HepG2 (cell line): Measurements from ENCODE around the gene TMC4. TPM values are rescaled to one million over a fixed set of nuclear protein-coding genes. Genes with fewer than 3 reads are reported as not detected.

Experiments used
- ATM ChIP-seq: fragments of 450-650 bp; IDR thresholded peaks from 2 replicates; pipeline ENCODE4 v1.7.1; 2017; ENCODE audit warnings: mild to moderate bottlenecking, borderline replicate concordance
- CBX1 ChIP-seq: IDR thresholded peaks from one replicate; pipeline ENCODE4 v1.6.1; 2016; ENCODE audit warnings: antibody characterized with exemption, low read depth
- CREM ChIP-seq, 2 experiments: sonication (generic) in 1 of 2; formaldehyde crosslinking in 1 of 2; IDR thresholded peaks; 2 replicates each; pipeline versions ENCODE4 v1.4.0 to v1.6.1; 2016 to 2020; ENCODE audit warnings: antibody characterized with exemption in 1 of 2, mild to moderate bottlenecking in 1 of 2, missing genetic modification reagents in 1 of 2
- FLYWCH1 ChIP-seq: sonication (generic); formaldehyde crosslinking; IDR thresholded peaks from 2 replicates; pipeline ENCODE4 v1.8.1; 2023; ENCODE audit warnings: mild to moderate bottlenecking, missing genetic modification reagents
- IKZF5 ChIP-seq: IDR thresholded peaks from 2 replicates; pipeline ENCODE4 v1.6.1; 2018; ENCODE audit warnings: missing genetic modification reagents, mild to moderate bottlenecking, missing compliant biosample characterization
- MTA3 ChIP-seq: sonication (generic); formaldehyde crosslinking; IDR thresholded peaks from 2 replicates; pipeline ENCODE4 v1.4.0; 2020; ENCODE audit warnings: missing genetic modification reagents
- NFKBIZ ChIP-seq: IDR thresholded peaks from 2 replicates; pipeline ENCODE4 v1.6.1; 2018; ENCODE audit warnings: missing genetic modification reagents, missing compliant biosample characterization
- NRL ChIP-seq: sonication (generic); formaldehyde crosslinking; IDR thresholded peaks from 2 replicates; pipeline ENCODE4 v1.5.0; 2020; ENCODE audit warnings: missing genetic modification reagents, mild to moderate bottlenecking, moderate library complexity, borderline replicate concordance
- PAWR ChIP-seq: sonication (generic); formaldehyde crosslinking; IDR thresholded peaks from 2 replicates; pipeline ENCODE4 v1.4.0; 2020; ENCODE audit warnings: missing genetic modification reagents, mild to moderate bottlenecking, borderline replicate concordance
- PPARG ChIP-seq: conservative IDR thresholded peaks from 2 replicates; pipeline ENCODE4 v1.6.1; 2016; ENCODE audit warnings: missing biosample characterization, missing genetic modification reagents
- SAFB2 ChIP-seq: sonication (generic); formaldehyde crosslinking; IDR thresholded peaks from 2 replicates; pipeline ENCODE4 v1.5.1; 2020; ENCODE audit warnings: missing genetic modification reagents, low read depth, mild to moderate bottlenecking, borderline replicate concordance
- SMYD3 ChIP-seq: sonication (generic); formaldehyde crosslinking; IDR thresholded peaks from 2 replicates; pipeline ENCODE4 v1.8.1; 2023; ENCODE audit warnings: mild to moderate bottlenecking, missing genetic modification reagents
- TMF1 ChIP-seq: sonication (generic); formaldehyde crosslinking; IDR thresholded peaks from 2 replicates; pipeline ENCODE4 v1.8.1; 2022; ENCODE audit warnings: low read depth, missing genetic modification reagents
- ZFP36 ChIP-seq: fragments of 150-350 bp; IDR thresholded peaks from 2 replicates; pipeline ENCODE4 v1.6.1; 2018; ENCODE audit warnings: borderline replicate concordance, low read length, low read depth; ENCODE audit not compliant: partially characterized antibody
- ZNF484 ChIP-seq: sonication (generic); formaldehyde crosslinking; IDR thresholded peaks from 2 replicates; pipeline ENCODE4 v1.5.1; 2020; ENCODE audit warnings: mild to moderate bottlenecking, low read depth, missing genetic modification reagents, borderline replicate concordance
- ZNF589 ChIP-seq: sonication (generic); formaldehyde crosslinking; conservative IDR thresholded peaks from 2 replicates; pipeline ENCODE4 v1.8.0; 2022; ENCODE audit warnings: mild to moderate bottlenecking, moderate library complexity, missing genetic modification reagents
- ZNF644 ChIP-seq: IDR thresholded peaks from 2 replicates; pipeline ENCODE4 v1.6.1; 2016; ENCODE audit warnings: low read depth
- ZNF724P ChIP-seq: sonication (generic); formaldehyde crosslinking; IDR thresholded peaks from 2 replicates; pipeline ENCODE4 v1.8.0; 2022; ENCODE audit warnings: missing genetic modification reagents, borderline replicate concordance
- ZNF75D ChIP-seq: sonication (generic); formaldehyde crosslinking; IDR thresholded peaks from 2 replicates; pipeline ENCODE4 v1.8.1; 2023; ENCODE audit warnings: missing genetic modification reagents, mild to moderate bottlenecking, borderline replicate concordance
- ZNF790 ChIP-seq: sonication (generic); formaldehyde crosslinking; IDR thresholded peaks from 2 replicates; pipeline ENCODE4 v1.8.0; 2022; ENCODE audit warnings: missing genetic modification reagents, mild to moderate bottlenecking, borderline replicate concordance
- polyA plus RNA-seq, 8 experiments: library from polyadenylated mRNA; depleted of rRNA in 3 of 8; stranded (reverse) in 7 of 8; unstranded in 1 of 8; fragments of >200 nt; fragmentation: Illumina TruSeq in 4 of 8; extraction: Trizol in 4 of 8; gene quantifications; 2 replicates each; pipeline versions ENCODE4 v1.2.1 to v1.2.3, GENCODE V29; 2011 to 2016; ENCODE audit warnings: low read depth in 4 of 8, missing spikeins in 1 of 8, mixed read lengths in 1 of 8; ENCODE audit not compliant: insufficient read depth in 1 of 8
- total RNA-seq, 5 experiments: library from RNA; depleted of rRNA; stranded (reverse); fragments of >200 nt; fragmentation: Illumina TruSeq; extraction: Trizol; gene quantifications; 2 replicates each; pipeline ENCODE4 v1.2.3, GENCODE V29; 2016; ENCODE audit warnings: low read depth in 1 of 5
- TF ChIP-seq, protein P1 (sequence below): sonication (generic); formaldehyde crosslinking; IDR thresholded peaks from 2 replicates; pipeline ENCODE4 v1.5.0; 2020; ENCODE audit warnings: missing genetic modification reagents
- TF ChIP-seq, protein P2 (sequence below): sonication (generic); formaldehyde crosslinking; IDR thresholded peaks from 2 replicates; pipeline ENCODE4 v1.5.1; 2020; ENCODE audit warnings: missing genetic modification reagents, mild to moderate bottlenecking, borderline replicate concordance
- TF ChIP-seq, protein P3 (sequence below): sonication (generic); IDR thresholded peaks from 2 replicates; pipeline ENCODE4 v1.6.1; 2016; ENCODE audit warnings: low read depth, borderline replicate concordance
- TF ChIP-seq, protein P4 (sequence below): sonication (generic); formaldehyde crosslinking; IDR thresholded peaks from 2 replicates; pipeline ENCODE4 v1.5.1; 2020; ENCODE audit warnings: mild to moderate bottlenecking, missing genetic modification reagents, moderate library complexity

Gene TMC4
- total and polyA plus RNA-seq, 2 of the 13 experiments (the other 11 are each of a cell fraction or from before 2014, with no cell fraction given) = 0.13 to 0.24 TPM

DNA sequence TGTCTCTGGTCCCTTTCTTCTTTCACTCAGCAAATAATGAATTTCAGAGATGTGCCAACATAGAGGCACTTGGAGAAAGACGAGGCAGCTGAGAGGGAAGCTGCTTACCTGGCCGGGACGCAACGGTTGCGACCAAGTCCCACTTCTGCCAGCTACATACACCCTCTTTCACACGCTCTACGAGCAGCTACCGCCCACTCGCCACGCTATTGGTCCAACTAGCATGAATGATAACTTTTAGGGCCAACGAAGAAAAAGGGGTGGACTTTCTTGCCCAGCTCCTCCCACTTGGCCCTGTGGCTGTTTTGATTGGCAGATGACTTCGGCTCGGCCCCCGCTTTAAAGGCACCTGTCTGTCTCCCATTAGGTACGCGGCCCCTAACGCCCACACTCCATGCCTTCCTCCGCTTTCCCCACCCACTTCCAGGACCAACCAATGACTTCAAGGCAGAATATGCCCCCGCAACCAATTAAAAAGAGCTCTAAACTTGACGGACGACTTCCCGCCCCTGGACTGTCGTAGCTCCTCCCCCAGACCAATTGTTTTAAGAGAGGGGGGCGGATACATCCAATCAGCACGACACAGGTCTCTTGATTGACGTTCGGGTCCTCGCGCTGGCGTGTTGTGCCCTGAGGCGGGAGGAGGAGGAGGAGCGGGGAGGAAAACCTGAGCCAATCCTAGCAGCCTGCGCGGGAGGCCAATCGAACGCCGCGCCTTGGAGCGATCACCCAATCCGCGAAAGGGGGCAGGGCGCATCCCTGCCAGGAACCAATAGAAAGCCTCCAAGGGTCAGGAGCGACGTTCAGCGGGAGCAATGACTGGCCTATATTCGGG is 35.9 kb downstream of the TMC4 start (continued):
- TF ChIP-seq, protein P1, sequence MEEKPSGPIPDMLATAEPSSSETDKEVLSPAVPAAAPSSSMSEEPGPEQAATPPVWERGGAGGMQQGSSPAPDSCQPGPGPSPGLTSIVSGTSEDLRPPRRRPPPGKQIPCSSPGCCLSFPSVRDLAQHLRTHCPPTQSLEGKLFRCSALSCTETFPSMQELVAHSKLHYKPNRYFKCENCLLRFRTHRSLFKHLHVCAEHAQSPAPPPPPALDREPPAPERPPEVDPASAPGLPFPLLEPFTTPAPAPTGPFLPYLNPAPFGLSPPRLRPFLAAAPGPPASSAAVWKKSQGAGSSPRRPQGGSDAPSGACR (CRISPR knock-in tag) = no peak
- TF ChIP-seq, protein P2, sequence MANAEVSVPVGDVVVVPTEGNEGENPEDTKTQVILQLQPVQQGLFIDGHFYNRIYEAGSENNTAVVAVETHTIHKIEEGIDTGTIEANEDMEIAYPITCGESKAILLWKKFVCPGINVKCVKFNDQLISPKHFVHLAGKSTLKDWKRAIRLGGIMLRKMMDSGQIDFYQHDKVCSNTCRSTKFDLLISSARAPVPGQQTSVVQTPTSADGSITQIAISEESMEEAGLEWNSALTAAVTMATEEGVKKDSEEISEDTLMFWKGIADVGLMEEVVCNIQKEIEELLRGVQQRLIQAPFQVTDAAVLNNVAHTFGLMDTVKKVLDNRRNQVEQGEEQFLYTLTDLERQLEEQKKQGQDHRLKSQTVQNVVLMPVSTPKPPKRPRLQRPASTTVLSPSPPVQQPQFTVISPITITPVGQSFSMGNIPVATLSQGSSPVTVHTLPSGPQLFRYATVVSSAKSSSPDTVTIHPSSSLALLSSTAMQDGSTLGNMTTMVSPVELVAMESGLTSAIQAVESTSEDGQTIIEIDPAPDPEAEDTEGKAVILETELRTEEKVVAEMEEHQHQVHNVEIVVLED (CRISPR knock-in tag) = peak; percentile 66; the same call in 1 of the 2 replicates
- TF ChIP-seq CBX1 (no peak), SAFB2 (CRISPR knock-in tag) (no peak), NRL (CRISPR knock-in tag) (no peak), ZNF644 (CRISPR knock-in tag) (no peak), SMYD3 (CRISPR knock-in tag) (no peak), MTA3 (CRISPR knock-in tag) (no peak), ZNF75D (no peak), ZNF790 (CRISPR knock-in tag) (no peak), TMF1 (CRISPR knock-in tag) (no peak), ZNF589 (CRISPR knock-in tag) (no peak), PPARG (no peak), FLYWCH1 (CRISPR knock-in tag) (no peak), ZNF484 (no peak), CREM (IDR thresholded peaks at IDR 0.05) (peak; percentile 77), CREM (CRISPR knock-in tag; IDR thresholded peaks at IDR 0.05) (no peak), IKZF5 (no peak; the same call in 1 of the 2 replicates), PAWR (no peak), ZNF724P (CRISPR knock-in tag) (peak; percentile 38; the same call in 1 of the 2 replicates), NFKBIZ (CRISPR knock-in tag) (0 out of 2 replicates have a peak, but pooled peaks have one; percentile 10), ZFP36 (no peak), ATM (no peak)
- TF ChIP-seq, protein P3, sequence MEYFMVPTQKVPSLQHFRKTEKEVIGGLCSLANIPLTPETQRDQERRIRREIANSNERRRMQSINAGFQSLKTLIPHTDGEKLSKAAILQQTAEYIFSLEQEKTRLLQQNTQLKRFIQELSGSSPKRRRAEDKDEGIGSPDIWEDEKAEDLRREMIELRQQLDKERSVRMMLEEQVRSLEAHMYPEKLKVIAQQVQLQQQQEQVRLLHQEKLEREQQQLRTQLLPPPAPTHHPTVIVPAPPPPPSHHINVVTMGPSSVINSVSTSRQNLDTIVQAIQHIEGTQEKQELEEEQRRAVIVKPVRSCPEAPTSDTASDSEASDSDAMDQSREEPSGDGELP = 0 out of 2 replicates have a peak, but pooled peaks have one; percentile 16
- TF ChIP-seq, protein P4, sequence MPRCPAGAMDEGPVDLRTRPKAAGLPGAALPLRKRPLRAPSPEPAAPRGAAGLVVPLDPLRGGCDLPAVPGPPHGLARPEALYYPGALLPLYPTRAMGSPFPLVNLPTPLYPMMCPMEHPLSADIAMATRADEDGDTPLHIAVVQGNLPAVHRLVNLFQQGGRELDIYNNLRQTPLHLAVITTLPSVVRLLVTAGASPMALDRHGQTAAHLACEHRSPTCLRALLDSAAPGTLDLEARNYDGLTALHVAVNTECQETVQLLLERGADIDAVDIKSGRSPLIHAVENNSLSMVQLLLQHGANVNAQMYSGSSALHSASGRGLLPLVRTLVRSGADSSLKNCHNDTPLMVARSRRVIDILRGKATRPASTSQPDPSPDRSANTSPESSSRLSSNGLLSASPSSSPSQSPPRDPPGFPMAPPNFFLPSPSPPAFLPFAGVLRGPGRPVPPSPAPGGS (CRISPR knock-in tag) = no peak; the same call in 1 of the 2 replicates
